ENCODE results near the gene PPP1R10.

DNA sequence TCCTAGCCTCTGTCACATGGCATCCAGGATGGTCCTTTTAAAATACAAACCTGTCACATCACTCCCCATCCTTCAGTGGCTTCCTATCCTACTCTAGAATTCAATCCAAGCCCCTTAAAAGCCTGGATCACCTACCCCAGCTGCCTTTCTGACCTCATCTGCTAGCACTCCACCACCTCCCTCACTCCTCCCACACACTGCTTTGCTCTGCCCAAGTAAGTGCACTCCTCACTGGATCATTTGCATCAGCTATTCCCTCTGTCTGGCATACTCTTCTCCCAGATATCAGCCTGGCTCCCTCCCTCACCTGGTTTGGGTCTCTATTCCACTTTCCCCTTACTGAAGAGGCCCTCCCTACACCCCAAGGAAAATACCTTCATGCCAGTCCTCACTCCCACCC lies 40.4 kb upstream of the PPP1R10 start:
- no peak for TF ChIP-seq CTCF (IDR thresholded peaks at IDR 0.05; ENCODE audit: insufficient read depth, low read depth, low read length)
- TF ChIP-seq EZH2 (IDR thresholded peaks at IDR 0.05; ENCODE audit: insufficient read depth, low read length): no peak

Measured in astrocyte (in vitro differentiated cells and primary cell).